ENCODE measurements around the gene PHETA1. TPM values are rescaled to one million over a fixed set of nuclear protein-coding genes. Genes with fewer than 3 reads are reported as not detected.

Gene PHETA1
- polyA plus RNA-seq, 1 donor from 2014 or later = 25.4 TPM

DNA sequence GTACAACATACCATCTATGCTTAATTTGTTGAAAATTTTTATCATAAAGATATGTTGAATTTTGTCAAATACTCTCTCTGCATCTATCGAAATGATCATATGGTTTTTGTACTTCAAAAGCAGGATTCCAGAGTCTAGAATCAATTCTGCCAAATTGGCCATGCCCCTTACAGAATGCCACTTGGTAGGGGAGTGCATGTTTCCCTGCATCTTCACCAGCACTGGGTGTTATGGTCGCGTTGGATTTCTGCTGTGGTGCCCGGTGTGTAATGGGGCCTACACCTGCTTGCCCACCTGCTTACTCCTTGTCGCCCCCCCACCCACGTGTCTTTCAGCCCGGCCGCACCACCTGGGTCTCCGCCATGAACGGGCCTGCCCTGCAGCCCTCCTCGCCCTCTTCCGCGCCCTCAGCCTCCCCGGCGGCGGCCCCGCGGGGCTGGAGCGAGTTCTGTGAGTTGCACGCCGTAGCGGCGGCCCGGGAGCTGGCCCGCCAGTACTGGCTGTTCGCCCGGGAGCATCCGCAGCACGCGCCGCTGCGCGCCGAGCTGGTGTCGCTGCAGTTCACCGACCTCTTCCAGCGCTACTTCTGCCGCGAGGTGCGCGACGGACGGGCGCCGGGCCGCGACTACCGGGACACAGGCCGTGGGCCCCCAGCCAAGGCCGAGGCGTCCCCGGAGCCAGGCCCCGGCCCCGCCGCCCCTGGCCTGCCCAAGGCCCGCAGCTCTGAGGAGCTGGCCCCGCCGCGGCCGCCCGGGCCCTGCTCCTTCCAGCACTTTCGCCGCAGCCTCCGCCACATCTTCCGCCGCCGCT lies 49.1 kb upstream of the PHETA1 start:
- Histone ChIP-seq H3K27ac (ENCODE audit: low read length) (no peak overlapping the region), H3K9me2 (ENCODE audit: insufficient read depth, low read length) (no peaks in the 10 kb centered on the region), H3K79me2 (replicated peaks; ENCODE audit: insufficient read depth, low read length) (no peaks in the 10 kb centered on the region), H2AFZ (ENCODE audit: low read depth, low read length) (no peak overlapping the region), H3K9me3 (ENCODE audit: low read length) (no peaks in the 10 kb centered on the region), H3F3A (ENCODE audit: insufficient read depth, low read length, poor library complexity, severe bottlenecking) (no peaks in the 10 kb centered on the region), H3K4me2 (ENCODE audit: low read length) (no peak overlapping the region), H4K20me1 (ENCODE audit: insufficient read depth) (no peaks in the 10 kb centered on the region), H3K4me3 (ENCODE audit: low read length) (no peak overlapping the region), H3K9ac (ENCODE audit: low read length) (no peak overlapping the region), H3K27me3 (ENCODE audit: insufficient read depth, low read depth, low read length) (no peaks in the 10 kb centered on the region), H3K36me3 (ENCODE audit: insufficient read depth, low read length) (no peaks in the 10 kb centered on the region)
- TF ChIP-seq EZH2 (IDR thresholded peaks at IDR 0.05; ENCODE audit: borderline replicate concordance, insufficient read depth, low read length, poor library complexity, severe bottlenecking) = no peak
- no peak for TF ChIP-seq SMC3 (conservative IDR thresholded peaks at IDR 0.05; ENCODE audit: poor library complexity)
- TF ChIP-seq, protein P1, sequence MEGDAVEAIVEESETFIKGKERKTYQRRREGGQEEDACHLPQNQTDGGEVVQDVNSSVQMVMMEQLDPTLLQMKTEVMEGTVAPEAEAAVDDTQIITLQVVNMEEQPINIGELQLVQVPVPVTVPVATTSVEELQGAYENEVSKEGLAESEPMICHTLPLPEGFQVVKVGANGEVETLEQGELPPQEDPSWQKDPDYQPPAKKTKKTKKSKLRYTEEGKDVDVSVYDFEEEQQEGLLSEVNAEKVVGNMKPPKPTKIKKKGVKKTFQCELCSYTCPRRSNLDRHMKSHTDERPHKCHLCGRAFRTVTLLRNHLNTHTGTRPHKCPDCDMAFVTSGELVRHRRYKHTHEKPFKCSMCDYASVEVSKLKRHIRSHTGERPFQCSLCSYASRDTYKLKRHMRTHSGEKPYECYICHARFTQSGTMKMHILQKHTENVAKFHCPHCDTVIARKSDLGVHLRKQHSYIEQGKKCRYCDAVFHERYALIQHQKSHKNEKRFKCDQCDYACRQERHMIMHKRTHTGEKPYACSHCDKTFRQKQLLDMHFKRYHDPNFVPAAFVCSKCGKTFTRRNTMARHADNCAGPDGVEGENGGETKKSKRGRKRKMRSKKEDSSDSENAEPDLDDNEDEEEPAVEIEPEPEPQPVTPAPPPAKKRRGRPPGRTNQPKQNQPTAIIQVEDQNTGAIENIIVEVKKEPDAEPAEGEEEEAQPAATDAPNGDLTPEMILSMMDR (IDR thresholded peaks at IDR 0.05; ENCODE audit: poor library complexity, severe bottlenecking) = no peak
- TF ChIP-seq, protein P2, sequence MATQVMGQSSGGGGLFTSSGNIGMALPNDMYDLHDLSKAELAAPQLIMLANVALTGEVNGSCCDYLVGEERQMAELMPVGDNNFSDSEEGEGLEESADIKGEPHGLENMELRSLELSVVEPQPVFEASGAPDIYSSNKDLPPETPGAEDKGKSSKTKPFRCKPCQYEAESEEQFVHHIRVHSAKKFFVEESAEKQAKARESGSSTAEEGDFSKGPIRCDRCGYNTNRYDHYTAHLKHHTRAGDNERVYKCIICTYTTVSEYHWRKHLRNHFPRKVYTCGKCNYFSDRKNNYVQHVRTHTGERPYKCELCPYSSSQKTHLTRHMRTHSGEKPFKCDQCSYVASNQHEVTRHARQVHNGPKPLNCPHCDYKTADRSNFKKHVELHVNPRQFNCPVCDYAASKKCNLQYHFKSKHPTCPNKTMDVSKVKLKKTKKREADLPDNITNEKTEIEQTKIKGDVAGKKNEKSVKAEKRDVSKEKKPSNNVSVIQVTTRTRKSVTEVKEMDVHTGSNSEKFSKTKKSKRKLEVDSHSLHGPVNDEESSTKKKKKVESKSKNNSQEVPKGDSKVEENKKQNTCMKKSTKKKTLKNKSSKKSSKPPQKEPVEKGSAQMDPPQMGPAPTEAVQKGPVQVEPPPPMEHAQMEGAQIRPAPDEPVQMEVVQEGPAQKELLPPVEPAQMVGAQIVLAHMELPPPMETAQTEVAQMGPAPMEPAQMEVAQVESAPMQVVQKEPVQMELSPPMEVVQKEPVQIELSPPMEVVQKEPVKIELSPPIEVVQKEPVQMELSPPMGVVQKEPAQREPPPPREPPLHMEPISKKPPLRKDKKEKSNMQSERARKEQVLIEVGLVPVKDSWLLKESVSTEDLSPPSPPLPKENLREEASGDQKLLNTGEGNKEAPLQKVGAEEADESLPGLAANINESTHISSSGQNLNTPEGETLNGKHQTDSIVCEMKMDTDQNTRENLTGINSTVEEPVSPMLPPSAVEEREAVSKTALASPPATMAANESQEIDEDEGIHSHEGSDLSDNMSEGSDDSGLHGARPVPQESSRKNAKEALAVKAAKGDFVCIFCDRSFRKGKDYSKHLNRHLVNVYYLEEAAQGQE (IDR thresholded peaks at IDR 0.05; ENCODE audit: borderline replicate concordance) = no peak
- no peak for TF ChIP-seq TAF1 (IDR thresholded peaks at IDR 0.05; ENCODE audit: low read depth)
- no peak for TF ChIP-seq POLR2AphosphoS5 (IDR thresholded peaks at IDR 0.05)
- no peak for TF ChIP-seq MXI1 (conservative IDR thresholded peaks at IDR 0.05; ENCODE audit: poor library complexity, severe bottlenecking)
- TF ChIP-seq RAD21 (conservative IDR thresholded peaks at IDR 0.05) = no peak
- TF ChIP-seq EP300 (conservative IDR thresholded peaks at IDR 0.05; ENCODE audit: poor library complexity, severe bottlenecking) = no peak

DNA sequence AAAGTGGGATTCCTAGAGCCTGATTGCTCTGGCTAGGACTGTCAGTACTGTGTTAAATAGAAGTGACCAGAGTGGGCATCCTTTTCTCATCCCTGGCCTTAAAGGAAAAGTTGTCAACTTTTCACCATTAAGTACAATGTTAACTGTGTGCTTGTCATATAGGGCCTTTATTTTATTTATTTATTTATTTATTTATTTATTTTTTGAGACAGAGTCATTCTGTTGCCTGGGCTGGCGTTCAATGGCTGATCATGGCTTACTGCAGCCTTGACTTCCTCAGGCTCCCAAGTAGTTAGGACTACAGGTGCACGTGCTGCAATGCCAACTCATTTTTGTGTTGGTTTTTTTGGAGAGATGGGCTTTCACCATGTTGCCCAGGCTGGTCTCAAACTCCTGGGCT lies 48.4 kb upstream of the PHETA1 start:
- TF ChIP-seq SMC3 (conservative IDR thresholded peaks at IDR 0.05; ENCODE audit: poor library complexity) (no peak), TAF1 (IDR thresholded peaks at IDR 0.05; ENCODE audit: low read depth) (no peak), EP300 (conservative IDR thresholded peaks at IDR 0.05; ENCODE audit: poor library complexity, severe bottlenecking) (no peak), MXI1 (conservative IDR thresholded peaks at IDR 0.05; ENCODE audit: poor library complexity, severe bottlenecking) (no peak), RAD21 (conservative IDR thresholded peaks at IDR 0.05) (no peak), EZH2 (IDR thresholded peaks at IDR 0.05; ENCODE audit: borderline replicate concordance, insufficient read depth, low read length, poor library complexity, severe bottlenecking) (no peak), POLR2AphosphoS5 (IDR thresholded peaks at IDR 0.05) (no peak)
- TF ChIP-seq, protein P2 (IDR thresholded peaks at IDR 0.05; ENCODE audit: borderline replicate concordance) = no peak
- TF ChIP-seq, protein P1 (IDR thresholded peaks at IDR 0.05; ENCODE audit: poor library complexity, severe bottlenecking) = no peak
- H3K36me3 ChIP-seq (ENCODE audit: insufficient read depth, low read length) = no peaks in the 10 kb centered on the region
- H3K9ac ChIP-seq (ENCODE audit: low read length) = no peak overlapping the region
- no peaks in the 10 kb centered on the region for H3K9me3 ChIP-seq (ENCODE audit: low read length)
- no peaks in the 10 kb centered on the region for H3K79me2 ChIP-seq (replicated peaks; ENCODE audit: insufficient read depth, low read length)
- H3F3A ChIP-seq (ENCODE audit: insufficient read depth, low read length, poor library complexity, severe bottlenecking) = no peaks in the 10 kb centered on the region
- H4K20me1 ChIP-seq (ENCODE audit: insufficient read depth) = no peaks in the 10 kb centered on the region
- no peaks in the 10 kb centered on the region for H3K27me3 ChIP-seq (ENCODE audit: insufficient read depth, low read depth, low read length)
- no peak overlapping the region for H2AFZ ChIP-seq (ENCODE audit: low read depth, low read length)
- H3K9me2 ChIP-seq (ENCODE audit: insufficient read depth, low read length) = no peaks in the 10 kb centered on the region
- H3K27ac ChIP-seq (ENCODE audit: low read length) = no peak overlapping the region
- H3K4me3 ChIP-seq (ENCODE audit: low read length) = no peak overlapping the region
- H3K4me2 ChIP-seq (ENCODE audit: low read length) = no peak overlapping the region
